HTERT RPE-1 (cell line): ENCODE results near the gene HM13.
"Not testable (repeated sequence)": the region's sequence is repeated elsewhere in the genome, so short reads cannot be mapped to it uniquely, and the experiment has no call there.

Source experiments
- in situ Hi-C: fragments of 300-500 bp; cut with MboI; formaldehyde crosslinking; loops from 4 replicates; pipeline ENCODE4 v1.14.3; 2020; ENCODE audit warnings: low sequenced_read_pairs

Gene HM13

DNA sequence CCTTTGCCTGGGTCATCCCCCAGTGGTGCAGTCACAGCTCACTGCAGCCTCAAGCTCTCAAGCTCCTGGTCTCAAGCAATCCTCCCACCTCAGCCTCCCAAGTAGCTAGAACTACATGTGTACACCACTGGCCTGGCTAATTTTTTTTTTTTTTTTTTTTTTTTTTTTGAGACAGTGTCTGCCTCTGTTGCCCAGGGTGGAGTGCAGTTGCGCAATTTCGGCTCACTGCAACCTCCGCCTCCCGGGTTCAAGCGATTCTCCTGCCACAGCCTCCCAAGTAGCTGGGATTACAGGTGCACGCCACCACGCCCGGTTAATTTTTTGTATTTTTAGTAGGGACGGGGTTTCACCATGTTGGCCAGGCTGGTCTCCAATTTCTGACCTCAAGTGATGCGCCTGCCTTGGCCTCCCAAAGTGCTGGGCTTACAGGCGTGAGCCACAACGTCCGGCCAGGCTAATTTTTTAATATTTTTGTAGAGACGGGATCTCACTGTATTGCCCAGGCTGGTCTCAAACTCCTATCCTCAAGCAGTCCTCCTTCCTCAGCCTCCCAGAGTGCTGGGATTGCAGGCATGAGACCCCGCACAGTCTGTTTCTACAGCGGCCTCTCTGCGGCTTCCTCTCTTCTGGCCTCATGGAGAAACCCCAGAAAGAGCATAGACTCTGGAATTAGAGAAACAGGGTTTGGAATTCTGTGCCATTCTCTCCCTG is 65.9 kb downstream of the HM13 start:
- in situ Hi-C loops = not testable (repeated sequence)

GRCh38 chr20:31580706-31581105 is 66.5 kb downstream of the HM13 start:
- in situ Hi-C loops = no loop called here

GRCh38 chr20:31581391-31581790 is 67.1 kb downstream of the HM13 start:
- in situ Hi-C loops = no loop called here

- in situ Hi-C loops = no loop called here
Observed at GRCh38 chr20:31587545-31588389, 73.5 kb downstream of the HM13 start.

GRCh38 chr20:31590717-31591225 is 76.5 kb downstream of the HM13 start:
- in situ Hi-C loops = no loop called here

DNA sequence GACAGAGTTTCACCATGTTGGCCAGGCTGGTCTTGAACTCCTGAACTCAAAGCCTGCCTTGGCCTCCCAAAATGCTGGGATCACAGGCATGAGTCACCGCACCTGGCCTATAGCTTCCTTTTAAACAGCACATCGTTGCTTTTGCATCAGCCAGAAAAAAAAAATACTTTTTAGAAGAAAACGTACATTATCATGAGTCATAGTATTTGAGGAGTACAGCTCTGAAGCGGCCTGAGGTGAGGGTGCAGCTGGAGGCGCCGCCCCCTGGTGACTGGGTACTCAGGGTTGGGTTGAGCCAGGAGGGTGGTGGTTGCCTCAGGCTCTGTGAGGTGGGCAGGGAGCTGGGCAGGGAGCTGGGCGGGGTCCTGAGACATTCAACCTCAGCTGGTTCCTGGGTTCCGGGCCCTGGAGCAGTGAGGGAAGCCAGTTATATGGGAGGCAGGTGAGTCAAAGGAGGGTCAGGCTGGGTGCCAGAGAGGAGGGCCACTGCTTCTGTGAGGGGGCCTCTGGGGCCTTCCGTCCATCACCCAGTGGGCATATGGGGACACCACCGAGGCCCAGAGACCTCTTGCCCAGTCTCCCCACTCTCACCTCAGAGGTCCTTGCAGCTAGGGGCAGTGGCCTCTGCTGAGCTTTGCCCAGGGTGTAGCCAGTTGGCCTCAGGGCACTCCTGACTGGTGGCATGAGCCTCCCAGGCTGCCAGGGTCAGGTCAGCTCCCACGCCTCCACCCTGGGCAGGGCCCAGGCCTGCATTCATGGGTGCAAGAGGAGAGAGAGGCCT is 79.2 kb downstream of the HM13 start:
- in situ Hi-C loops = no loop called here

DNA sequence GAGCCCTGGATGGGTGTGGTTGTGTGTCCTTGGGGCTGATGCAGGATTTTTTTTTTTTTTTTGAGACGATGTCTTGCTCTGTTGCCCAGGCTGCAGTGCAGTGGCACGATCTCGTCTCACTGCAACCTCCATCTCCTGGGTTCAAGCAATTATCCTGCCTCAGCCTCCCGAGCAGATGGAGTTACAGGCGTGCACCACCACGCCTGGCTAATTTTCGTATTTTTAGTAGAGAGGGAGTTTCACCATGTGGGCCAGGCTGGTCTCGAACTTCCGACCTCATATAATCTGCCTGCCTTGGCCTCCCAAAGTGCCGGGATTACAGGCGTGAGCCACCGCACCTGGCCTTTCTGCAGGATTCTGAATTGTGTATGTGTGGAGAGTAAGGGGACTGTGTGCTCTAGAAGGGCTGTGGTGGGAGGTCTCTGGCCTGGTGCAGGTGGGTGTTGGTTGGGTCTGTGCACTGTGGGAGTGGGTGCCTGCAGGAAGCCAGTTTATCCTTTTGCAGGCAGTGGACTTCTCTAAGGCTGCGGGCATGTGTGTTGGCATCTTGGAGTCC is 79.8 kb downstream of the HM13 start:
- in situ Hi-C loops = no loop called here

- in situ Hi-C loops = no loop called here
Observed at GRCh38 chr20:31594558-31595379, 80.5 kb downstream of the HM13 start.

- in situ Hi-C loops = no loop called here
Observed at GRCh38 chr20:31595380-31595653, 81.1 kb downstream of the HM13 start.

- in situ Hi-C loops = no loop called here
Observed at GRCh38 chr20:31595654-31596411, 81.6 kb downstream of the HM13 start.

- in situ Hi-C loops = not testable (repeated sequence)
Observed at GRCh38 chr20:31596412-31596715, 82.1 kb downstream of the HM13 start.

- in situ Hi-C loops = no loop called here
Observed at GRCh38 chr20:31596831-31597480, 82.7 kb downstream of the HM13 start.

GRCh38 chr20:31597481-31597855 is 83.2 kb downstream of the HM13 start:
- in situ Hi-C loops = no loop called here

GRCh38 chr20:31602431-31602778 is 88.2 kb downstream of the HM13 start:
- in situ Hi-C loops = no loop called here

GRCh38 chr20:31602779-31603441 is 88.7 kb downstream of the HM13 start:
- in situ Hi-C loops = no loop called here

DNA sequence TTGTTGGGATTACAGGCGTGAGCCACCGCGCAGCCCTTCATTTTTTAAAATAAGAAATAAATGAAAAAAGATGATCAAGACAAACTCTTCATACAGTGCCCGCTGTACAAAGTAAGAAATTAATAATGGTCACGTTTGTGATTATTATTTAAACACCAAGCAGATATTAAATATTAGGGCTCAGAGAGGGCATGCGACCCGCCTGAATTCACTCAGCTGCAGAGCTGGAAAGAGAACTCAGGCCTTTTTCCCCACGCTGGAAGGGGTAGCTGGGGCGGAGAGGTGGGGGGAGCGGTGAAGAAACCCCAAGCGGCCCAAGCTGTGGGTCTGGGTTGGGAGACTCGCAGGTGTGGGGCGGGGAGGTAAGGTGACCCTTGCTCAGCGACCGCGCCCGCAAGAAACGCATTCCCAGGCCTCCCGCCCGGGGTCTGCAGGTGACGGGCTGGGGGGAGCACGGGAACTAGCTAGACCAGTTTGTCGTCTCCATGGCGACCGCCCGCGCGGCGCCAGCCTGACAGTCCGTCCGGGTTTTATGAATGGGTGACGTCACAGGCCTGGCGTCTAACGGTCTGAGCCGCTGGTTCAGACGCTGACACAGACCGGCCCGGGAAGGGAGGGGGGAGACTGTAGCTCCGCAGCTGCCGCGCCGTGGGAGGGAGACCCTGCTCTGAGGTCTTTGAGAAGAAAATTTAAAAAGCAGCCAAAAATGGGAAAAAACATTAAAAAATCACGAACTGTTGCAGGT is 89.8 kb downstream of the HM13 start:
- in situ Hi-C loops = no loop called here

- in situ Hi-C loops = no loop called here
Observed at GRCh38 chr20:31604567-31605030, 90.4 kb downstream of the HM13 start.
